NCI-H69 (cell line): ENCODE measurements around the gene KIAA1210.

ENCODE experiments used
- DNase-seq: peaks from one replicate; lab custom pipeline; 2025; lab: John Stamatoyannopoulos, UW

KIAA1210 gene

GRCh38 chrX:119127650-119128049, at the start of gene KIAA1210:
TSS of gene KIAA1210 (minus strand) at chrX:119127812. CDS start at chrX:119123642, 4,170 bp downstream.
- DNase-seq, result no peak

DNA sequence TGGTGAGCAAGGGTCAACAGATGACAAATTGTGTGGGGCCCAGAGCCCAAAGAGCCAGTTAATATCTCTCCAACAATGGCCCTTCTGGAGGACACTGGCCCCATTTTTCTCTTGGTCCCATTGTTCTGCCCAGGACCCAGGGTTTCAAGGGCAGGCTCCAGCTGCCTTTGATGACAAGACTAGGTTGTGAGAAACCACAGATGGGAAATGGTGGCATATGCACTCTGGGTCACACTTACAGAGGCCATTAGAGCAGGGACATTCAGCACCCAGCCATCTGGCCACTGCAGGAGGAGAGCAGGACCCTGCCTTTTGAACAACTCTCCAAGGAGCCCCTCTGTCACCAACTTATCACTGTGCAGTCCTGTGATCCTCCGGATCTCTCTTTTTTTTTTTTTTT, 49.7 kb upstream of the KIAA1210 start:
- no peak for DNase-seq

GRCh38 chrX:119174900-119175299, 47.3 kb upstream of the KIAA1210 start:
- DNase-seq, result no peak

DNA sequence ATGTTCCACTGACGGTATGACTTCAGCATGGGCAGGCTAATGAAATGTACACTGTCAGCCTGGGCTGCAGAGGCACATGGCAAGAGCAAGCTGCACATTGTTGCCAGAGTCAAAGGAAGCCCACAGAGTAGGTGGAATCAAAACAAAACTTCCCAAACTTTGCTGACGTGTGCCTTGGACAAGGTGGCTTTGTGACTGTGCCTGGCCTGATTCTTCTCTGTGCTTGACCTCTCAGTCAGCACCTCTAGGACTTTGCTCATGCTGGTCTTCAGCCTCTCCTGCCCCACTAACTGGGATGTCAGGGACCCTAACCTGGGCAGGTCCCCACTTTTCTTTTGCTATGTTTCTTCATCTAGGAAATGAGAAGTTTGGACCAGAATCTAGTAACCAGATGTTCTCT, 40.5 kb upstream of the KIAA1210 start:
- no peak for DNase-seq

DNA sequence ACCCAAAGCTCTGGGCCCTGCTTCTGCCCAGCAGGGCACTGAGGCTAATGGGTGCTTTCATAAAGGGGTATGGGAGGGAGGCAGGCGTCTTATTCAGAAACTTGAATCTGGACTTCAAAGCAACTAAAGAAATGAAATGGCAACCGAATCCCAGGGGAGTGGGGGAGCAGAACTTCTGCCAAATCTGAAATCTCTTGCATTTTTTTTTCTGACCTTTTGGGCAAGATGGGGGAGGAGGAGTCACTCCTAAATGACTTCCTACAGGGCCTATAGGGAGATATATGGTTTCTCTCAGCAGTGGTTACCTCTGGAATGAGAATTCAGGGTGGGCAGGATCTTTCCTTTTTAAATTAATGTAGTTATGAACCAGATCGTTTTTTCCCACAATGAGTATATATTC, 30.6 kb upstream of the KIAA1210 start:
- DNase-seq, result no peak

GRCh38 chrX:119156241-119156640, 28.6 kb upstream of the KIAA1210 start:
- no peak for DNase-seq

DNA sequence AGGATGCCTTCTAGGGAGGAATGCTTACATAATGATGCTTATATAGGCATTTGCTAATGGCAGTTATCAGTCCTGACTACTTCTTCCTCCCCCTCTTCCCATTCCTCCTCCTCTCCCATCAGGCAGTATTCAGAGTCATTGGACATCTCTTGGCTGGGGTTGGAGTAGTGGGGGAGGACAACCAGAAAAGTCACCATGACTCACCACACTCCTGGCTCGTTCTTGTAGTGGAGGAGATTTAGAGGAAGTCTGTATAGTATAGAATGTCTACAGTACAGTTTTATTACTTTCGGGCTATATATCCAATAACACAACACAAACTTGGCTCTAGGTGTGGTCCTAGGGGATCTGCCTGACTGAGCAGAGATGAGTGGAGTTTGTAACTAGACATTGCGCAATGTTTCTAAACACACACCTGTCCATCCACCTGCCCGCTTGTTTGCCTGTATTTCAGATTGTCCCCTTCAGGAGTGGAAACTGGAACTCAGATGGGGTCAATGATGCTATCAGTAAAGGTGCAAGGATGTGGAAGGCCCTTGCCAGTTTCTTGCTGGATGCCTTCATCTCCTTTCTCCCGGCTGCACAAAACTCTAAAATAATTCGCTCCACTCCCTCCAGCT, 27.9 kb upstream of the KIAA1210 start:
- DNase-seq, result no peak

DNA sequence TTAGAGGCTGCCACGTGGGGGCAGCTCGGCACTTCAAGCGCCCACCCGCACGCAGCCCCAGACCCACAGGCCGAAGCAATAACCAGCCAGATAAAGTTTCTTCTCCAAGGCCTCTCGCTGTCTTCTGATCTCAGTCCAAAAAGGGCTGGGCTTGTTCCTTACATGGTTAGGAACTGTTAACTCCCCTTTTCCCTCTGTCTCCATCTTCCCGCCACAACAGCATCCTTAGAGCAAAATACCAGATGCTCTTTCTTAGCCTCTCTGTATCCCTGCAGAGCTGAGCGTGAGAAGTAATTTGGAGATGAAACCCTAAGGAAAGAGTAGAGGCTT, 23.4 kb upstream of the KIAA1210 start:
- no peak for DNase-seq

GRCh38 chrX:119150163-119151050, 22.8 kb upstream of the KIAA1210 start:
- DNase-seq, result peak; percentile 0

DNA sequence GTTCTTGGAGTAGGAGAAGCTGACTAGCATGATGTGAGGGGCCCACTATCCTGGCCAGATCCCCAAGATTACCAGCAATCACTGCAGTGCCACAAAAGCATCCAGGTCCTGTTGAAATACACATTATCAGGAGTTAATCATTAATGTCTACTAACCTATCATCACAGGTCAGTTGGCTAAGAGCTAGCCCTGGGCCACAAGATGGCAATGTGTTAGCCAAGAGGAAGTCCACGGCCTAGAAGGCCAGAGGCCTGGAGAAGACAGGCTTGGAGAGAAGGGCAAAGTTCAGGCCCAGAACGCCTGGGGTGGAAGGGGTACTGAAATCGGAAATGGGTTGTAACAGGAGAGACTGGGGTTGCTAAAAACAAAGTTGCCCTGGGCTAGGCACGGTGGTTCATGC, 19.9 kb upstream of the KIAA1210 start:
- no peak for DNase-seq

GRCh38 chrX:119145241-119145653, 17.6 kb upstream of the KIAA1210 start:
- no peak for DNase-seq

DNA sequence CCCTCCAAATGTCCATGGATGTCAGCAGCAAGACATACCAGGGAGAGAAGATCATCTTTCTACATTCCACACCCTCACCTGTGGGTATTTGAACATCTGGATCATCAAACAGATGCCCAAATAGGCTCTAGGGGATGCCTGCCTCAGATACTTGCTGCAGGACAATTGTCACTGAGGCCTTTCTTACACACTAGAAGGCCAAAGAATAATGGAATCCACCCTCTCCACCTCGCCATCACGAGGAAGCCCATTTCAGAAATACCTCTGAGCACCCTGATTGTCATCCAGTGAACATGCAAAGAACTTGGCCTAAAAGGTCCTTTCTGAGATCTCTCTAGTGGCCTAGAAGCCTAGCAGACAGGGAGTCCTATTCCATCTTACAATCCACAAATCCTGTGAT, 6.9 kb upstream of the KIAA1210 start:
- DNase-seq, result no peak

DNA sequence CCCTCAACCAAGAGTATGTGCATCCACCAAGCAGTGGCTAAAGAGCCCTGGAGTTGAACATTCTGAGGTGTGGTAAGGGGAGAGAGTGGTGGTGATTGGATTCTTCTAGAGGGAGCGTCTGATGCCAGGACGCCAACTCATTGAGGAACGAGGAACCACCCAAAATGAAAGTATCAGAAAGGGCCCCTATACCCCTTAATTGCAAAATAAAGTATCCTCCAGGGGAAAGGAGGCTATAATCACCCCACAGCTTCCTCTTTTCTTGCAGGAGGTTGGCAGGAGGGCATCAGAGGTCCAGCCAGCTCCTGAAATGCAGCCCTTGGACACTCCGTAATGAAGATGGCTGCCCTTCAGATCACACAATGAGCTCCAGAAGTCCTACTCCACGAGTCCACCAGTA, 5.3 kb upstream of the KIAA1210 start:
- no peak for DNase-seq

GRCh38 chrX:119132316-119132715, 4.7 kb upstream of the KIAA1210 start:
- no peak for DNase-seq

- no peak for DNase-seq
Observed at GRCh38 chrX:119130911-119131310, 3.3 kb upstream of the KIAA1210 start.

DNA sequence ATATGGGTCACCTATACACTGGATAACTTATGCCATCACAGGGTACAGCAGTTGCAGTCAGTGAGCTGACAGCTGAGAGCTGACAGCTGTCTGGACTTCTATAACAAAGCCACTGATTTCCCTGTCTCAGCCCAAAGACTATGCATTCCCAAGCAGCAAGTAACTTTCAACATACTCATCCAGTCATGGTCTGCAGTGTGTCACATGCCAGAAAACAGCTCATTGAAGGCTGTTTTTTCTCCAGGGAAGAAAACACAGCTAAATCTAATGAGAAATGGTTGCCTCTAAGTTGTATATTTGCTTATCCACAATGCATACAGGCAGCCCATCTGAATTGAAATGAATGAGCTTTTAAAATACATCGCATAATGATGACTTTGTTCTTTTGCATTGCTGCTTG, 6.3 kb downstream of the KIAA1210 start:
- DNase-seq, result no peak

GRCh38 chrX:119118780-119119395, 8.7 kb downstream of the KIAA1210 start:
- peak; percentile 46 for DNase-seq

DNA sequence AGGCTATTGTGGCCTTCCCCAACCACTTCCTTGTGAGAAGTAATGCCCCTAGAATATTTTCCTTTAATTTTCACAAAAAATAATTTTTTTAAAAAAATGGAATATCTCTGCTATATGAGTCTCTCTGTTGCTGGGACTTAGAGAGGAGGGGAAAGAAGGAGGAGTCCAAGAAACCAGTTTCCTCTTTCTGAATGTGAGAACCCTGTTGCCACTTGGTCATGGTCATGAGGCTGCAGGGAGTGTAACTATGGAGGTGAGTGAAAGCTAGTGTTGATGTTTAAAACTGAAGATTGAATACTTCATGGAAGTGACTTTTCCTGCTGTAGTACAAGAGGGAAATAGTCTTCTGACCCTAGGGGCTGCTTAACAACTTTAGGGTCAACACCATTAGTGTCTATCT, 20.4 kb downstream of the KIAA1210 start:
- no peak for DNase-seq

- DNase-seq, result no peak
Observed at GRCh38 chrX:119105826-119106225, 21.8 kb downstream of the KIAA1210 start.

- no peak for DNase-seq
Observed at GRCh38 chrX:119101168-119101567, 26.4 kb downstream of the KIAA1210 start.

- no peak for DNase-seq
Observed at GRCh38 chrX:119095936-119096335, 31.7 kb downstream of the KIAA1210 start.

DNA sequence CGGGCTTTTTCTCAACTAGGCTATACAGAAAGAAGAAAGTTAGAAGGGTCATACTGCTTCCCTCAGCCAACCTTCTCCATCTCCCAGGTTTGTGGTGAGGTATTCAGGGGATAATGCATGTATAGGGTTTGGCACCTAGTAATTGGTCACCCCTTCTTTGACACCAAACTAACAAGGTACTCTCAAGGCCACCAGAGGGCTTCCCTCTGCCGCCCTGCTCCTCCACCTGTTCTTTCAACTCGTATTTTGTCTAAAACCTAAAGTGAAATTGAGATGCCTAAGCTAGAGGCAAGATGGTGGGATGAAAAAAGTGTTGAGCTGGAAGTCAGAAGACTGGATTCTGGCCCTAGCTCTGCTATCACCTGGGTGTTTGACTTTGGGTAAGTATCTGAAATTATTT, 32.8 kb downstream of the KIAA1210 start:
- DNase-seq, result no peak
